GM18873 (cell line): ENCODE measurements around the gene AMELX.

ENCODE experiments used
- ATAC-seq: cut with Tn5 transposase; IDR thresholded peaks from one replicate; pipeline ENCODE4 v1.9.1; 2021; ENCODE audit warnings: mild to moderate bottlenecking, moderate library complexity, moderate number of reproducible peaks; ENCODE audit not compliant: unreplicated experiment, low FRiP score

AMELX gene

GRCh38 chrX:11304829-11305228 lies 11.6 kb downstream of the AMELX start:
- ATAC-seq, result no peak

GRCh38 chrX:11305641-11306040 lies 12.4 kb downstream of the AMELX start:
- no peak for ATAC-seq

GRCh38 chrX:11309220-11309619 lies 16.0 kb downstream of the AMELX start:
- no peak for ATAC-seq

GRCh38 chrX:11311706-11312105 lies 18.5 kb downstream of the AMELX start:
- ATAC-seq, result no peak

GRCh38 chrX:11319806-11320520 lies 26.8 kb downstream of the AMELX start:
- ATAC-seq, result no peak

GRCh38 chrX:11321986-11322385 lies 28.8 kb downstream of the AMELX start:
- ATAC-seq, result no peak

- ATAC-seq, result no peak
These were observed 34.9 kb downstream of the AMELX start for GRCh38 chrX:11328134-11328533.

- ATAC-seq, result no peak
These were observed 35.8 kb downstream of the AMELX start for GRCh38 chrX:11329021-11329420.

GRCh38 chrX:11331788-11332187 lies 38.6 kb downstream of the AMELX start:
- ATAC-seq, result no peak

GRCh38 chrX:11334165-11334564 lies 41.0 kb downstream of the AMELX start:
- ATAC-seq, result no peak

- no peak for ATAC-seq
These were observed 43.0 kb downstream of the AMELX start for GRCh38 chrX:11336201-11336600.

- no peak for ATAC-seq
These were observed 44.2 kb downstream of the AMELX start for GRCh38 chrX:11337292-11338009.

- peak; percentile 82 for ATAC-seq
These were observed 48.3 kb downstream of the AMELX start for GRCh38 chrX:11341274-11342201.

GRCh38 chrX:11342673-11343072 lies 49.5 kb downstream of the AMELX start:
- no peak for ATAC-seq

GRCh38 chrX:11346121-11346682 lies 53.0 kb downstream of the AMELX start:
- ATAC-seq, result no peak

- no peak for ATAC-seq
These were observed 54.1 kb downstream of the AMELX start for GRCh38 chrX:11347300-11347699.

- no peak for ATAC-seq
These were observed 55.8 kb downstream of the AMELX start for GRCh38 chrX:11349020-11349419.

GRCh38 chrX:11349661-11350337 lies 56.6 kb downstream of the AMELX start:
- ATAC-seq, result no peak
